Gastroesophageal sphincter (tissue), 4 donors: ENCODE results near the gene DMC1. TPM values are rescaled to one million over a fixed set of nuclear protein-coding genes. Genes with fewer than 3 reads are reported as not detected.

ENCODE experiments used
- ATAC-seq: fragments of 150-250 bp; one replicate; pipeline ENCODE4 v1.9.1; 2016; ENCODE audit warnings: mild to moderate bottlenecking, moderate library complexity
- H3K27ac ChIP-seq, 4 donors: fragments of 200-600 bp; sonication (generic) in 3 of 4; 1 replicate in 3 of 4; 2 replicates in 1 of 4; pipeline ENCODE4 v1.5.1; 2016 to 2019
- H3K27me3 ChIP-seq: fragments of 200-600 bp; sonication (generic); one replicate; pipeline ENCODE4 v1.5.1; 2019
- H3K36me3 ChIP-seq, 2 donors: fragments of 200-600 bp; sonication (generic); one replicate each; pipeline ENCODE4 v1.5.1; 2019; ENCODE audit warnings: control low read depth in 1 of 2
- H3K4me1 ChIP-seq, 3 donors: fragments of 200-600 bp; sonication (generic); 1 replicate in 2 of 3; 2 replicates in 1 of 3; pipeline ENCODE4 v1.5.1; 2016 to 2019; ENCODE audit warnings: control low read depth in 2 of 3
- H3K4me3 ChIP-seq, 2 donors: fragments of 200-600 bp; sonication (generic); one replicate each; pipeline ENCODE4 v1.5.1; 2019; ENCODE audit warnings: mild to moderate bottlenecking in 1 of 2, moderate library complexity in 1 of 2
- H3K9me3 ChIP-seq, 3 donors: fragments of 200-600 bp; sonication (generic); one replicate each; pipeline ENCODE4 v1.5.1; 2017 to 2019; ENCODE audit warnings: control low read depth in 2 of 3
- EP300 ChIP-seq: sonication (generic); formaldehyde crosslinking; IDR thresholded peaks from one replicate; pipeline ENCODE4 v1.6.1; 2017; ENCODE audit warnings: antibody characterized with exemption, mild to moderate bottlenecking
- POLR2A ChIP-seq, 2 donors: fragments of 450-650 bp; IDR thresholded peaks; one replicate each; pipeline ENCODE4 v1.6.1; 2017; ENCODE audit warnings: antibody characterized with exemption in 2 of 2, mild to moderate bottlenecking in 2 of 2, moderate library complexity in 1 of 2
- POLR2AphosphoS5 ChIP-seq: sonication (generic); formaldehyde crosslinking; IDR thresholded peaks from one replicate; pipeline ENCODE4 v1.6.1; 2017; ENCODE audit warnings: antibody characterized with exemption
- WGBS, 2 donors: methylation state at CpG; one replicate each; pipeline ENCODE4 v1.1.5; 2018; ENCODE audit warnings: low coverage in 1 of 2; 5-methylcytosine and 5-hydroxymethylcytosine counted together
- total RNA-seq, 4 donors: library from RNA; depleted of rRNA; stranded (reverse); fragments of >200 nt; gene quantifications; one replicate each; pipeline ENCODE4 v1.1.0, GENCODE V29; 2016
- TF ChIP-seq, protein P1 (sequence below), 4 experiments: fragments of 200-600 bp in 2 of 4; fragments of 450-650 bp in 2 of 4; sonication (generic) in 1 of 4; IDR thresholded peaks; one replicate each; pipeline ENCODE4 v1.5.1; 2017 to 2019; ENCODE audit warnings: antibody characterized with exemption in 4 of 4, mild to moderate bottlenecking in 2 of 4, moderate library complexity in 2 of 4

DMC1 gene
- total RNA-seq, 4 donors from 2014 or later, result 1.7 to 5.0 (median 2.2) TPM

- no peak overlapping the region for H3K27ac ChIP-seq
Observed at GRCh38 chr22:38549101-38549894, 20.7 kb downstream of the DMC1 start.

GRCh38 chr22:38540701-38541100 is 29.3 kb downstream of the DMC1 start:
- WGBS, 2 donors, result 67 to 79% methylated on average over 1 to 2 of the region's 2 CpGs
- ATAC-seq, result no peak

More at GRCh38 chr22:38549101-38549894, 20.7 kb downstream of the DMC1 start:
- WGBS, 2 donors, result 87 to 97% methylated on average over 3 to 6 of the region's 7 CpGs
- no peaks in the 10 kb centered on the region for H3K4me1 ChIP-seq
- TF ChIP-seq, protein P1, sequence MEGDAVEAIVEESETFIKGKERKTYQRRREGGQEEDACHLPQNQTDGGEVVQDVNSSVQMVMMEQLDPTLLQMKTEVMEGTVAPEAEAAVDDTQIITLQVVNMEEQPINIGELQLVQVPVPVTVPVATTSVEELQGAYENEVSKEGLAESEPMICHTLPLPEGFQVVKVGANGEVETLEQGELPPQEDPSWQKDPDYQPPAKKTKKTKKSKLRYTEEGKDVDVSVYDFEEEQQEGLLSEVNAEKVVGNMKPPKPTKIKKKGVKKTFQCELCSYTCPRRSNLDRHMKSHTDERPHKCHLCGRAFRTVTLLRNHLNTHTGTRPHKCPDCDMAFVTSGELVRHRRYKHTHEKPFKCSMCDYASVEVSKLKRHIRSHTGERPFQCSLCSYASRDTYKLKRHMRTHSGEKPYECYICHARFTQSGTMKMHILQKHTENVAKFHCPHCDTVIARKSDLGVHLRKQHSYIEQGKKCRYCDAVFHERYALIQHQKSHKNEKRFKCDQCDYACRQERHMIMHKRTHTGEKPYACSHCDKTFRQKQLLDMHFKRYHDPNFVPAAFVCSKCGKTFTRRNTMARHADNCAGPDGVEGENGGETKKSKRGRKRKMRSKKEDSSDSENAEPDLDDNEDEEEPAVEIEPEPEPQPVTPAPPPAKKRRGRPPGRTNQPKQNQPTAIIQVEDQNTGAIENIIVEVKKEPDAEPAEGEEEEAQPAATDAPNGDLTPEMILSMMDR (IDR thresholded peaks at IDR 0.05), result no peak
- TF ChIP-seq POLR2A (IDR thresholded peaks at IDR 0.05) (no peak), POLR2AphosphoS5 (no peak), EP300 (no peak)
- no peak for ATAC-seq
- H3K9me3 ChIP-seq, result no peaks in the 10 kb centered on the region
- no peaks in the 10 kb centered on the region for H3K36me3 ChIP-seq
- H3K27me3 ChIP-seq, result no peaks in the 10 kb centered on the region
- H3K4me3 ChIP-seq, result no peak overlapping the region

GRCh38 chr22:38531251-38531938 is 38.6 kb downstream of the DMC1 start:
- TF ChIP-seq EP300 (no peak), POLR2A (IDR thresholded peaks at IDR 0.05) (no peak), POLR2AphosphoS5 (no peak)
- TF ChIP-seq, protein P1 (IDR thresholded peaks at IDR 0.05), result no peak
- Histone ChIP-seq H3K9me3 (no peaks in the 10 kb centered on the region), H3K4me3 (no peak overlapping the region), H3K27ac (no peak overlapping the region), H3K4me1 (no peaks in the 10 kb centered on the region), H3K36me3 (no peaks in the 10 kb centered on the region), H3K27me3 (peaks cover 5% of the 10 kb centered on the region)
- WGBS, 2 donors, result 88 to 93% methylated on average over 4 of the region's 4 CpGs
- ATAC-seq, result no peak

More at GRCh38 chr22:38540701-38541100, 29.3 kb downstream of the DMC1 start:
- no peak overlapping the region for H3K4me3 ChIP-seq
- H3K4me1 ChIP-seq, result no peaks in the 10 kb centered on the region
- TF ChIP-seq POLR2AphosphoS5 (no peak), EP300 (no peak), POLR2A (IDR thresholded peaks at IDR 0.05) (no peak)
- TF ChIP-seq, protein P1 (IDR thresholded peaks at IDR 0.05), result no peak
- no peaks in the 10 kb centered on the region for H3K36me3 ChIP-seq
- no peak overlapping the region for H3K27ac ChIP-seq
- no peaks in the 10 kb centered on the region for H3K9me3 ChIP-seq
- H3K27me3 ChIP-seq, result no peaks in the 10 kb centered on the region

- no peak overlapping the region for H3K27ac ChIP-seq
- no peaks in the 10 kb centered on the region for H3K9me3 ChIP-seq
- 65 to 78% methylated on average over 1 to 2 of the region's 3 CpGs for WGBS, 2 donors
- H3K27me3 ChIP-seq, result peaks cover 16% of the 10 kb centered on the region
- H3K4me1 ChIP-seq, result no peaks in the 10 kb centered on the region
- TF ChIP-seq POLR2A (IDR thresholded peaks at IDR 0.05), result no peak
- no peak for TF ChIP-seq POLR2AphosphoS5
- no peak for TF ChIP-seq EP300
- TF ChIP-seq, protein P1 (IDR thresholded peaks at IDR 0.05), result no peak
- H3K4me3 ChIP-seq, result no peak overlapping the region
- ATAC-seq, result no peak
- H3K36me3 ChIP-seq, result no peaks in the 10 kb centered on the region
Observed at GRCh38 chr22:38524429-38524828, 45.6 kb downstream of the DMC1 start.
